NT2/D1 (cell line): ENCODE results near the gene DYRK2.

Source experiments
- DNase-seq: peaks from one replicate; pipeline ENCODE4 v3.0.0-alpha.2; 2011; ENCODE audit warnings: low read depth, low spot score
- H3K27me3 ChIP-seq: 2 replicates; pipeline ENCODE4 v1.6.0; 2011; ENCODE audit warnings: mild to moderate bottlenecking; ENCODE audit not compliant: insufficient read length, insufficient read depth
- H3K36me3 ChIP-seq: 2 replicates; pipeline ENCODE4 v1.6.1; 2011; ENCODE audit warnings: mild to moderate bottlenecking, low read length, mixed read lengths; ENCODE audit not compliant: insufficient read depth, insufficient read length
- H3K4me1 ChIP-seq: 2 replicates; pipeline ENCODE4 v1.5.1; 2011; ENCODE audit not compliant: insufficient read depth, insufficient read length
- H3K4me3 ChIP-seq: 2 replicates; pipeline ENCODE4 v1.5.1; 2011; ENCODE audit warnings: low read depth; ENCODE audit not compliant: insufficient read length
- H3K9ac ChIP-seq: 2 replicates; pipeline ENCODE4 v1.6.0; 2011; ENCODE audit warnings: low read depth; ENCODE audit not compliant: insufficient read length
- H3K9me3 ChIP-seq: 2 replicates; pipeline ENCODE4 v1.5.1; 2011; ENCODE audit warnings: mild to moderate bottlenecking, low read length; ENCODE audit not compliant: insufficient read depth
- SUZ12 ChIP-seq: IDR thresholded peaks from 2 replicates; pipeline ENCODE4 v1.6.1; 2011; ENCODE audit not compliant: insufficient read length, insufficient read depth; ENCODE audit errors: extremely low read depth
- YY1 ChIP-seq: IDR thresholded peaks from 2 replicates; pipeline ENCODE4 v1.6.1; 2011; ENCODE audit not compliant: insufficient read length, insufficient read depth
- ZNF274 ChIP-seq: IDR thresholded peaks from 2 replicates; pipeline ENCODE4 v1.6.1; 2011; ENCODE audit warnings: mild to moderate bottlenecking, low read depth, low read length

Gene DYRK2

DNA sequence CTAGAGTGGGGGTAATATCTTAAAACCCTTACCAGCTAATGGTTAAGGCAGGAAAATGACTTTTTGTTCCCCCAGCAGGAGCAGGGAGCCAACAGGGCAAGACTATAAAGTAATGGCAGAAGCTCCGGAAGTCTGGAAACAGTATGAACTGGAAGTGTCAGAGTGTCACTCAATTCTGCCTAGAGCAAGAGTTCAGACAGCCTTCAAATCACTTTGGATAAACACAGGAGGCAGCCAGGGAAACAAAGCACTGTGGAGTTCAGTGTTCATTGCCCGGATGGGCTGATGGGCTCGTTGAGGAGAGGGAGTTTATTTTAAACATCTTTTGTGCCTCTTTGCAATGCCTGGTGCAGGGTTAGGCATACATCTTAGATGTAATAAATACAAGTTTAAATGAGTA lies 16.5 kb upstream of the DYRK2 start:
- DNase-seq, result no peak
- H3K9me3 ChIP-seq, result no peaks in the 10 kb centered on the region
- no peak overlapping the region for H3K9ac ChIP-seq
- no peaks in the 10 kb centered on the region for H3K27me3 ChIP-seq
- no peaks in the 10 kb centered on the region for H3K4me1 ChIP-seq
- TF ChIP-seq ZNF274 (no peak), SUZ12 (no peak), YY1 (no peak)
- no peak overlapping the region for H3K4me3 ChIP-seq
- no peaks in the 10 kb centered on the region for H3K36me3 ChIP-seq

DNA sequence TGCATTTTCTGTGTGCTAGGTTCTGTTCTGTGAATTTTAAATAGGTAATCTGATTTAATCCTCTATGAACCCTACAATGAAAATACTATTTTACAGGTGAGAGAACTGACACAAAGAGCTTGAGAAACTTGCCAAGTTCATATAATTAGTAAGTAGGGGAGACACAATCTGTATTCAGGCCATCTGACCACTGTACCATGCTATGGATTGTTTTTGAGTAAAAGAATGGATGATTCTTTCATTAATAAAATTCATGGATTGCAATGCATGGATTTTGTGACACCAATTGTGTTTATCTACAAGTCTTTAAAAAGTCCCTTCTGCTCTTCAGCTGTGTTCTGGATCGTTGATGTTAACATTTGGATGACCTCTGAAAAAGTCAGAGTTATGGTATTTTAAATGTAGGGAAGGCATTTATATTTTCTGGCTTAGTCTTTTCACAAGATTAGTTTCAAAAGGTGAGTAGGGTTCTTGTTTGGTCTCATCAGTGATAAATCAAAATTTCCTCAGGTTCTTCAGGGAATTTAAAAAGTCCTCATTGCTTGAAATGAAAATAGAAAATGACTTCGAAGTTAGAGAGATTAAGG lies 15.4 kb upstream of the DYRK2 start:
- DNase-seq, result no peak
- Histone ChIP-seq H3K36me3 (no peaks in the 10 kb centered on the region), H3K9ac (no peak overlapping the region), H3K27me3 (no peaks in the 10 kb centered on the region), H3K4me3 (no peak overlapping the region), H3K9me3 (no peaks in the 10 kb centered on the region), H3K4me1 (no peaks in the 10 kb centered on the region)
- TF ChIP-seq SUZ12 (no peak), YY1 (no peak), ZNF274 (no peak)

DNA sequence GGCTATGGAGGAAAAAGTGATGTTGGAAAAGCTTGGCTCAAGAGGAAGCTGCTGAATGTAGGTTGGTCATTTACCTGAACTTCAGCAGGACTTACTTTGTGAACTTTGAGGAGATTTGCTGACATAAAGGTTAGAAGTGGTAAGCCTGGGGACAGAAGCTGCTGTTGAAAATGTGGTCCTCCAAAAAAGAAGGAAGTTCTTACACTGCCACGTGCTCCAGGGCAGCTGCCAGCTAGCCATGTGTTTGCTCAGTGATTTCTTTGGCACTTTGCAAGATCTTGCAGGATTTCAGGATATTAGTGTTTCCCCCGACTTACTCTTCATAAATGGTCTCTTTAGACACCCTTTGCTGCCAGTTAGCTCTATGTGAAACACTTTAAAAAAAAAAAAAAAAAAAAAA lies 14.8 kb upstream of the DYRK2 start:
- H3K4me3 ChIP-seq, result no peak overlapping the region
- no peaks in the 10 kb centered on the region for H3K4me1 ChIP-seq
- H3K27me3 ChIP-seq, result no peaks in the 10 kb centered on the region
- TF ChIP-seq ZNF274 (no peak), SUZ12 (no peak), YY1 (no peak)
- no peak for DNase-seq
- H3K9ac ChIP-seq, result no peak overlapping the region
- no peaks in the 10 kb centered on the region for H3K9me3 ChIP-seq
- no peaks in the 10 kb centered on the region for H3K36me3 ChIP-seq

GRCh38 chr12:67634303-67634761 lies 14.2 kb upstream of the DYRK2 start:
- H3K4me1 ChIP-seq, result no peaks in the 10 kb centered on the region
- H3K9ac ChIP-seq, result no peak overlapping the region
- H3K27me3 ChIP-seq, result no peaks in the 10 kb centered on the region
- no peaks in the 10 kb centered on the region for H3K36me3 ChIP-seq
- no peak for DNase-seq
- no peak overlapping the region for H3K4me3 ChIP-seq
- TF ChIP-seq ZNF274 (no peak), SUZ12 (no peak), YY1 (no peak)
- H3K9me3 ChIP-seq, result no peaks in the 10 kb centered on the region

- Histone ChIP-seq H3K9me3 (no peaks in the 10 kb centered on the region), H3K27me3 (peaks cover 2% of the 10 kb centered on the region), H3K36me3 (no peaks in the 10 kb centered on the region), H3K4me1 (no peaks in the 10 kb centered on the region), H3K9ac (no peak overlapping the region), H3K4me3 (no peak overlapping the region)
- TF ChIP-seq SUZ12 (no peak), ZNF274 (no peak), YY1 (no peak)
- no peak for DNase-seq
Measured at GRCh38 chr12:67637718-67638117, 10.8 kb upstream of the DYRK2 start.

DNA sequence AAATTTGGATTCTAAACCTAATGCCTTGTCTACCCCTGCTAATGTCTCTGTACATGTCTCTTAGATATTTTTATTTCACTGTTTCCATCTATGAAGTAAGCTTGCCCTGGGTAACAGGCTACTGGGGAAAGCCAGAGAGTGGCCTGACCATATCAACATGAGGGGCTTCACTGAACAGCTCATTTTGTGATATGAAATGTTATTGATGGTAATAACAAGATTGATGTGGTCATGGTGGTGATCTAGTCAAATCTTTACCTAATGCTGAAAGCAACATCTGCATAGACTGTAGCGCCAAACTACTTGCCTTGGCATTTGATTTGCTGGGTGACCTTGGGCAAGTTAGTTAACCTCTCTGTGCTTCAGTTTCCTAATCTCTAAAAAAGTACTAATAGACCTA lies 9.9 kb upstream of the DYRK2 start:
- H3K9ac ChIP-seq, result no peak overlapping the region
- peaks cover 4% of the 10 kb centered on the region for H3K27me3 ChIP-seq
- H3K9me3 ChIP-seq, result no peaks in the 10 kb centered on the region
- no peaks in the 10 kb centered on the region for H3K36me3 ChIP-seq
- no peak for TF ChIP-seq ZNF274
- TF ChIP-seq YY1, result no peak
- no peak for TF ChIP-seq SUZ12
- H3K4me3 ChIP-seq, result no peak overlapping the region
- no peaks in the 10 kb centered on the region for H3K4me1 ChIP-seq
- DNase-seq, result no peak

DNA sequence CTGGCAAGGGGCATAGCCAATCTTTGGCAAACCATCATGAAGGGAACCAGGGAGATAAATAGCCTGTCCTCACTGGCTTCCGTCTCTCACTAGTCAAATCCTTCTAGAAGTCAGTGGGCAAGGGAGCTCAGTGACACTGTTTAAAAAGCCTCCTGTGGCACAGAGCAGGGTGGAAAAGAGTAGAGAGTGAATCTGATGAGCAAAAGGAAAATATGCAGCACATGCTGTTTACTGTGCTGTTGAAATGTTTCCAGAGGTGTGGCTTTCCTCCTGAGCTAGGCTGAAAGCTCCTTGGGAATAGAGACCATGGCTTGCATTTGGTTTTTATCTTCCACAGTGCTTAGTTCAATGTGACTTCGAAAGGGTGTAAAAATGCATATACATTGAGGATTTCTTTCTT lies 7.7 kb upstream of the DYRK2 start:
- no peak overlapping the region for H3K9ac ChIP-seq
- no peaks in the 10 kb centered on the region for H3K36me3 ChIP-seq
- H3K9me3 ChIP-seq, result no peaks in the 10 kb centered on the region
- DNase-seq, result no peak
- H3K4me3 ChIP-seq, result no peak overlapping the region
- TF ChIP-seq SUZ12, result no peak
- no peak for TF ChIP-seq YY1
- no peak for TF ChIP-seq ZNF274
- H3K4me1 ChIP-seq, result no peaks in the 10 kb centered on the region
- peaks cover 4% of the 10 kb centered on the region for H3K27me3 ChIP-seq

DNA sequence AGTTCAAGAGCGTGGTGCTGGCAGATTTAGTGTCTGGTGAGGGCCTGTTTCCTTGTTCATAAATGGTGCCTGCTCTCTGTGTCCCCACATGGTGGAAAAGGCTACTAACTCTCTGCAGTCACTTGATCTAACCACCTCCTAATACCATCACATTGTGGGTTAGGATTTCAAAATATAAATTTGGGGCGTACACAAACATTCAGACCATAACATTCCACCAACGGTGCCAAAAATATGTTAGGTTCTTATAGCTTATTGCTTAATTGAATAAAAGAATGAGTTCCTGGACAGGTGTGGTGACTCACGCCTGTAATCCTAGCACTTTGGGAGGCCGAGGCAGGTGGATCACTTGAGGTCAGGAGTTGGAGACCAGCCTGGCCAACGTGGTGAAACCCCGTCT lies 3.4 kb upstream of the DYRK2 start:
- DNase-seq, result no peak
- H3K9me3 ChIP-seq, result no peaks in the 10 kb centered on the region
- peaks cover 5% of the 10 kb centered on the region for H3K4me1 ChIP-seq
- no peak overlapping the region for H3K4me3 ChIP-seq
- TF ChIP-seq YY1, result no peak
- no peak for TF ChIP-seq ZNF274
- TF ChIP-seq SUZ12, result no peak
- H3K36me3 ChIP-seq, result peaks cover 2% of the 10 kb centered on the region
- no peak overlapping the region for H3K9ac ChIP-seq
- peaks cover 12% of the 10 kb centered on the region for H3K27me3 ChIP-seq
